GM19025 (cell line): ENCODE results near the gene ARHGAP23.
"Not testable (repeated sequence)": the region's sequence is repeated elsewhere in the genome, so short reads cannot be mapped to it uniquely, and the experiment has no call there.

Experiments
- ATAC-seq: cut with Tn5 transposase; IDR thresholded peaks from one replicate; pipeline ENCODE4 v1.9.1; 2021; ENCODE audit warnings: mild to moderate bottlenecking, low read depth, moderate library complexity; ENCODE audit not compliant: unreplicated experiment

The ARHGAP23 gene

GRCh38 chr17:38460716-38461630, 32.7 kb downstream of the ARHGAP23 start:
- ATAC-seq = no peak

DNA sequence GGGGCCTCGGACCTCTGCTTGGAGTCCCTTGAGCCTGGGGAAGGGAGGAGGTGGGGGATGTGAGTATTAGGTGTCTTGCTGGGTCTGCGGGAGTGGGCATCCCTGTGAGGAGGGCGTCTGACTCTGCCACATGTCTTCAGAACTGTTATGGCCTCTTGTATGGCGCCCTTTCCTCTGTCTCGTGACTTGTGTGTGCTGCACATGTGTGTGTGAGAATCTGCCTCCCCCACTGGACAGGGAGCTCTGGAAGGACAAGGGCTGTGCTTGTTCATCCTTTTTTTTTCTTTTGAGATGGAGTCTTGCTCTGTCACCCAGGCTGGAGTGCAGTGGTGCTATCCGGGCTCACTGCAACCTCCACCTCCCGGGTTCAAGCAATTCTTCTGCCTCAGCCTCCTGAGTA, 33.4 kb downstream of the ARHGAP23 start:
- ATAC-seq = no peak

GRCh38 chr17:38463451-38463858, 35.2 kb downstream of the ARHGAP23 start:
- ATAC-seq = no peak

DNA sequence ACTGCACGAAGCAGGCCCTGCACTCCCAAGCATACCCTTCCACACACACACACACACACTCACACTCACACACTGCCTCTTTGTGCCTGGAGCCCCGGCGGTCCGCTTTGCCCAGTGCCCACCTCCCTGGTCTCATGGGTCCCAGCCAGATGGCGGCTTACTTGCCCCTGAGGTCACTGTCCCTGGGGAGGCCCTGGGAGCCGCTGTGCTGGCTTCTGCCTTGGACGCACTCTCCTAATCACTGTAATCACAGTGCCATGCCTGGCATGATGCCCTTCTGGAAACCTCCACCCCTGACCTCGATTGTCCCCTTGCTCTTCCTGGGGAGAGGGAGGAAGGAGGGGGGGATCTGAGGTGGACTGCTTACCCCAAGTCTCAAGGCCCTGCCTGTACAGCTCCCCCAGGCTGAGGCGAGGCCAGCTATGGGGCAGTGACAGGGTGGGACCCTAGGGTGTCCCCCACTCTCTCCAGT, 36.0 kb downstream of the ARHGAP23 start:
- ATAC-seq = no peak

GRCh38 chr17:38464723-38465390, 36.6 kb downstream of the ARHGAP23 start:
- no peak for ATAC-seq

- no peak for ATAC-seq
Measured at GRCh38 chr17:38465391-38466345, 37.4 kb downstream of the ARHGAP23 start.

DNA sequence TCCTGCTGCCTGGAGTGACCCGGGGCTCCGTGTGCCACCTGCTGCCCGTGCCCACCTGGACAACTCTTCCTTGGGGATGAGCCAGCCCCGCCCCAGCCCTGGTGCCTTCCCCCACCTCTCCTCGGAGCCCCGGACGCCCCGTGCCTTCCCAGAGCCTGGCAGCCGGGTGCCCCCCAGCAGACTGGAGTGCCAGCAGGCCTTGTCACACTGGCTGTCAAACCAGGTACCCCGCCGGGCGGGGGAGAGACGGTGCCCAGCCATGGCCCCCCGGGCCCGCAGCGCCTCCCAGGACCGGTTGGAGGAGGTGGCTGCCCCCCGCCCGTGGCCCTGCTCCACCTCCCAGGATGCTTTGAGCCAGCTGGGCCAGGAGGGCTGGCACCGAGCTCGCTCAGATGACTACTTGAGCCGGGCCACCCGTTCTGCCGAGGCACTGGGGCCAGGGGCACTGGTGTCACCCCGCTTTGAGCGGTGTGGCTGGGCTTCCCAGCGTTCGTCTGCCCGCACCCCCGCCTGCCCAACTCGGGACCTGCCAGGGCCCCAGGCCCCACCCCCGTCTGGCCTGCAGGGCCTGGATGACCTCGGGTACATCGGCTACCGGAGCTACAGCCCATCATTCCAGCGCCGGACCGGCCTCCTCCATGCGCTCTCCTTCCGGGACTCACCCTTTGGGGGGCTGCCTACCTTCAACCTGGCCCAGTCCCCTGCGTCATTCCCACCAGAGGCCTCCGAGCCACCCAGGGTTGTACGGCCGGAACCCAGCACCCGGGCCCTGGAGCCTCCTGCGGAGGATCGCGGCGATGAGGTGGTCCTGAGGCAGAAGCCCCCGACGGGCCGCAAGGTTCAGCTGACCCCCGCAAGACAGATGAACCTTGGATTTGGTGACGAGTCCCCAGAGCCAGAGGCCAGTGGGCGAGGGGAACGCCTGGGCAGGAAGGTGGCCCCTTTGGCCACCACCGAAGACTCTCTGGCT, 38.4 kb downstream of the ARHGAP23 start:
- ATAC-seq = no peak

GRCh38 chr17:38467491-38467890, 39.2 kb downstream of the ARHGAP23 start:
- ATAC-seq = no peak

GRCh38 chr17:38469875-38470274, 41.6 kb downstream of the ARHGAP23 start:
- no peak for ATAC-seq

DNA sequence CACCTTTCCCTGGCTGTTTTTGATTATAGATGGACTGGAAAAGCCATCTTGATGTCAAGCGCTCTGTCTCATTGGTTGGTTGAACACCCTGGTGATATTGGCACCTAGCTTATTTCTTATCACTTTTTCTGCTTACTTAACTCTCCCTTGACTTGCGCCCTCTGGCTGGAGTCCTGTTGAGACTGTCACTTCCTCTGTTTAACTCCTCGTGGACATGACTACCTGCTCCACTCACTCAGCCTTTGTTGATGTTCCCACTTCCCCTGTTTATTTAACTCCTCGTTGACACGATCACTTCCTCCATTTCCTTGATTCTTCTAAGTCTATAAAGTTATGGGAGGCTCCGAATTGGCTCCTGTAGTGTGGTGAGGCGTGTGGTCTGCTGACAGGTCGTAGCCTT, 43.0 kb downstream of the ARHGAP23 start:
- not testable (repeated sequence) for ATAC-seq

- ATAC-seq = not testable (repeated sequence)
Measured at GRCh38 chr17:38474666-38475065, 46.4 kb downstream of the ARHGAP23 start.

DNA sequence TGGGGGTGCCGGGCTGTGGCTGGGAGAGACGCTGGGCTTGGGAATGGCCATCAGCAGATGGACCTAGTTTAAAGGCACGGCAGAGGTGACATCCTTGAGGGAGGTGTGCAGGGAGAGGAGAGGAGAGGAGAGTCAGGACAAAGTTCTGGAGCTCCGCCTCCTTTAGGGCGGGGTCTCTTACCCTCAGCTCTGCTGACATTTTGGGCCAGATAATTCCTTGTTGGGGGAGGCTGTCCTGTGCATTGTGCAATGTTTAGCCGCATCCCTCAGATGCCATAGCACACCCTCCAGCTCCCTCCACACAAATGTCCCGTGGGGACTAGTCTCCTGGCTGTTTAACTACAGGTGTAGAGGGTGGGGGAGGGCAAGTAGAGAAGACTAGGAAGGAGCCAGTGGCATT, 48.3 kb downstream of the ARHGAP23 start:
- no peak for ATAC-seq

GRCh38 chr17:38477417-38477816, 49.2 kb downstream of the ARHGAP23 start:
- not testable (repeated sequence) for ATAC-seq

DNA sequence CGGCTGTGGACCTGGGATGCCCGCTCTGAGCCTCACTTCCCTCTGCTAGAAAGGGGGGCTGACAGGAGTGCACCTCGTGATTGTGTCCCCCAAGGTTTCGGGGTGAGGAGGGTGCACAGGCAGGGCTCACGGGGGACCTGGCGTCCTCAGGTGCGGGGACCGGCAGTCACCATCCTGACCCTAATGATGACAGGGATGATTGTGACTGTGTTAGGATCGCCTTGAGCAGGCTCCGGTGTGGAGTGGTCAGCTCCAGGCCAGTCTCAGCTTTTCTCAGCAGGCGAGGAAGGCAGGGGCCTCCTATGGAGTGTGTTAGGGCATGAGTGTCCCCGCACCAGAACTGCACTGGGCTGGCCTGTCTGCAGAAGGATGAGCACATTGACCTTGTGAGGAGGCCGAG, 49.7 kb downstream of the ARHGAP23 start:
- not testable (repeated sequence) for ATAC-seq

DNA sequence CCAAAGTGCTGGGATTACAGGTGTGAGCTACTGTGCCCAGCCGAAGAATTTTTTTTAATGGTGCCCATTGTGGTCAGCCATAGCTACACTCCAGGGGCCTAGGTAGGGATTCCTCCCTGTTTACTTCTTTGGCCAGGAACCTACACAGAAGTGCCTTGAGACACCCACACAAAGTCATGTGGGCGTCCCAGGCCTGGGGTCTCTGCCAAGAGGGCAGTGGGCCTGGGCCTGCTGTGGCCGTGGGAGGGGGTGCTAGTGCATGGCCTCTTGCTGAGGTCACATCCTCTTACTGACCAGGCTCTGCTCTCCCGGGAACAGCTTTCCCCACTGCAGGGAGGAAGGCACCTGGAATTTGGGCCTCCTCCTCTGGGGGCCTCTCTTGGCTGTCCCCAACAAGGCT, 50.4 kb downstream of the ARHGAP23 start:
- ATAC-seq = not testable (repeated sequence)

DNA sequence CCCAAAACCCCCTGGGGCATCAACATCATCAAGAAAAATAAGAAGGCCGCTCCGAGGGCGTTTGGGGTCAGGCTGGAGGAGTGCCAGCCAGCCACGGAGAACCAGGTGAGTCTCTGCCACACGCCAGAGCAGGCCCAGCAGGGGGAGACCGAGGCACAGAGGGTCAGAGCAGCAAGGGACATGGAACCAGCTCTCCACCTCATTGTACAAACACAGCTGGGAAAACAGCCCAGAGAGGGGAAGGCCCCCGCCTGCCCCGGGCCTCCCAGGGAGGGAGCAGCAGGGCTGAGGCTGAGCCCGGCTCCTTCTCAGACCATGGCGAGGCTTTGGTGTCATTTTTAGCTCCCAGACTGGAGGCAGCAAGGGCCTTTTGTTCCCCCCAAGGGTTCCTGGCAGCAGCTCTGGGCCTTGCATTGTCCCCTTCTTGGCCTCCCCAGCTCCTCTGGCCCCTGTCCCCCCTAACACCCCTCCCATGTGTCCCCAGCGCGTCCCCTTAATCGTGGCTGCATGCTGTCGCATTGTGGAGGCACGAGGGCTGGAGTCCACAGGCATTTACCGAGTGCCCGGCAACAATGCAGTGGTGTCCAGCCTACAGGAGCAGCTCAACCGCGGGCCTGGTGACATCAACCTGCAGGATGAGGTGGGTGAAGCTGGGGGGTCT, 53.9 kb downstream of the ARHGAP23 start:
- ATAC-seq = not testable (repeated sequence)

- not testable (repeated sequence) for ATAC-seq
Measured at GRCh38 chr17:38482700-38483043, 54.4 kb downstream of the ARHGAP23 start.

- ATAC-seq = not testable (repeated sequence)
Measured at GRCh38 chr17:38484242-38485145, 56.2 kb downstream of the ARHGAP23 start.
